HG02973 (cell line): ENCODE results near the gene TECPR1.

Experiments used
- ATAC-seq: cut with Tn5 transposase; IDR thresholded peaks from one replicate; pipeline ENCODE4 v1.9.1; 2021; ENCODE audit warnings: moderate library complexity; ENCODE audit not compliant: unreplicated experiment

The TECPR1 gene

DNA sequence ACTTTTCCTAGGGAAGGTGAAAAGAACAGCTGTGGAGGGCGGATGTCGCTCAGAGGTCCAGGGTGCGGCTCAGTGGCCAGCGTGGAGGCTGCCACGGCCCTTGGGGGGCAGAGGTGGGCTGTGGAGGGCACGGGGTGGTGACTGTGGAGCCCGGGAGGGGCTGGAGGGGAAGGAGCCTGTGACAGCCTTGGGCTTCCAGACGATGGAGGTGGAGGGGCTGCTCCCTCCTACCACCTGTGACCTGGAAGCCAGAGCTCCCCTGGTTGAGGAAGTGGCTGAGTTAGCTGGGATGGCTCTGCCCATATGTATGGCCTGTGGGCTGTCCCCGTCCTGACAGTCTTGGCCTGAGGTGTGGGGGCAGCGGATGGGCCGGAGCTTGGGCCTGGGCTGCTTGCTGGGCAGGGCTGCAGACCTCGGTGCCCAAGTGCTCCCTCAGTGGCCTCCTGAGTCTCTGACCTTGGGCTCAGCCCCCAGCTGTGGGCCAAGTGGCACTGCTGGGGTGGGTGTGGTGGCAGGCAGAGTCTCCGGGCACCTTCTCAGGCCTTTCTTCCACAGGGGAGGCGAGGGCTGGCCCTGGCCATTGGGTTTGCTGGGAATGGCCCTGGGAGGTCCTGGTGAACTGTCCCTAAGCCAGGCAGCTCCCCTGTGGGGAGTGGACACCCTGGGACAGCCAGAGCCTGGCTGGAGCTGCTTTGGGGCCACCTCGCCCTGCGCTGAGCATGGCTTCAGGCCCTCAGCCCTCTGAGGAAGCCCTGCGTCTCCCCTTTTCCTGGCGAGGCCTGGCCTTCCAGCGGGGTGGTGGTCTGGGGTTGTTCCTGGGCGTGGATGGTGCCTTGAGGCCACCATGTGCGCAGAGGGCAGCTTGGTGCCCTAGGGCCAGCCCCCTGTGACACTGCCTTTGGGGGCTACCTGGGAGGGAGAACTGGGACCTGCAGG, 33.4 kb upstream of the TECPR1 start:
- no peak for ATAC-seq

DNA sequence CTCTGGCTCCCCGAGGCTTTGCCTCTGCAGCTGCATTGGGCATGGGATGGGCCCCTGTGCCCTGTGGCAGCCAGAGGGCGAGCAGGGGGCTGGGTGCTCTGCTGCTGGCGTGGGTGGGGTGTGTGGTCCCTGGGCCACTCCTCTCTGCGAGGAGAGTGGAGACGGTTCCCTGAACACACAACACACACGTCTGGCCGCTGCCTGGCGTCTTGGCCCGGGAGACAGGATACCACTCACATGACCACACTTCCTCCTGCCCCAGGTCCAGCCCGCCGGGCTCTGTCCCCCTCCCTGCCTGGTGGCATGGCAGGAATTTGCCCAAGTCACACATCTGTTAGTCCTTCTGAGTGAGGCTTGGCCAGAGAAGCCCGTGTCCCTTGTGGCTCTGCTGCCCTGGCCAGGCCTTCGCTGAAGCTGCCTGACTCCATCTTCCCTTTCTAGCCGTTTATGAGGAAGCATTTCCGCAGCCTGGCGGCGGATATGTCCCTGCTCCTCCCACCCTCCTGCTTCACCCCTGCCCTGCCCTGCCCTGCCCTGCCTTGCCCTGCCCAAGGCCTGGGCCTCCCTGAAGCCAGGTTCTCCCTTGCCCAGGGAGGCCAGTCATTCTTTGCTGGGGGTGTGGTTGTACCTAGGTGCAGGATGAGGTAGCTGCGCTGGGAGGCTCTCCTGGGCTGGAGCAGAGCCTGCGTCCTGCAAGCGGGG, 32.5 kb upstream of the TECPR1 start:
- no peak for ATAC-seq

DNA sequence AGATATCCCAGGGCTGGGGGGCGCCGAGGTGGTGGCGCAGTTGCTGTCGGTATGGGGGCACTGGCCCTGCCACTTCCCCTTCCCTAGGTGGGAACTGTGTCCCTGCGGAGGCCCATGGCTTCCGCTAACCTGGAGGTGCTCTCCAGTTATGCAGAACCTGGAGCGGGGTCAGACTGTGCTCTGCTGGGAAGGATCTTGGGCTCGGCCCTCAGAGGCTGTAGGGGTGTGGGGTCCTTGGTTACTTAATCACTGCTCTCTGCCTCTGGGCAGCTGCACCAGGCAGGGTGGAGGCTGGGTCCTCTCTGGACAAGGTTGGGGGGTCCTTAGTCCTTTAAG, 31.8 kb upstream of the TECPR1 start:
- no peak for ATAC-seq

DNA sequence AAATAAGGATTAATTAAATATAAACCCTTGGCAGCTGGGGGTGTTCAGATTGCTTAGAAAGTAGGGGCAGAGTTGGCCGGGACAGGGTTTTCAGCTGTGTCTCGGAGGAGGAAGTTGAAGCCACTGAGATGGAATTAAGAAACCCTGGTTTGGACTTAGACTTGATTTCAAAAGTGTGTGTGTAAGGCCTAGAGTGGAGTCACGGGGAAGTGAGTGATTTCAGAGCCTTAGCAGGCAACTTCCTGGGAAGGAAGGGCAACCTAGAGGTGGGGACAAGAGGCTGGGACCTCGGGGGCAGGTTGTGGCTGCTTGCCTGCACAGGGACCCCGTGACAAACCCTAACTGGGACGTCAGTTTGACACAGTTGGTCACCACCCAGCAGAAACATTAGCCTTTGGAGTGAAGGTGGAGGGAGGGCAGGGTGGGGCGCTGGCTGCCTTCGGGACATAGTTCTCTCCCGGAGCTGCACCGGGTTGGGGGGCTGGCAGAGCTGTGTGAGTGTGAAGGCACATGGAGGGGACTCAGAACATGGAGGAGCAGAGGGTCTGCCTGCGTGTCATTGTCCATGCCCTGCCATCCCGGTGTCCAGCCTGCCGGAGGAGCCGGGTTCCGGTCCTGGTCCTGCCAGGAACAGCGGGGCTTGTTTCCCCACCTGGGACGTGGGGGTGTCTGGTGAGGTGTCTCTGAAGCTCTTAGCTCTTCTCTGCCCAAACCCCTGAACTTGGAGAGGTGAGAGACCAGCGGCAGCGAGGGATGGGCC, 31.3 kb upstream of the TECPR1 start:
- ATAC-seq: no peak

DNA sequence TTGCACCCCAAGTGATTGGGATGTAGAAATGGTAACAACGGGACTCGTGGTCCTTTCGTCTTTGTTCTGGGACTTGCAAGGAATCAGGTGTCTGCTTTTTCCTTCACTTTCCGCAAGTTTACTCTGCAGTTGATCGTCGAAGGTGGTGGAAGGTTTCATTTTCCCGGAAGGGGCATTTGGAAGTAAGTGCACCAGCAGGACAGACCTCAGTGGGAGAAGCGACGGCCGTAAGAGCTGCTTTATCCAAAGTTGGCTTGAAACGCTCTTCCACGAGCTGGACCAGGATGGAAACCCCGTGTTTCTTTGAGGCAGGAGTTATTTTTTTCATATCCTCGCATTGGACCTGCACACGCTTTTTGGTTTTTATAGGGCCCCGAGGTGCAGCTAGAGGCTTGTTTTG, 30.7 kb upstream of the TECPR1 start:
- no peak for ATAC-seq

DNA sequence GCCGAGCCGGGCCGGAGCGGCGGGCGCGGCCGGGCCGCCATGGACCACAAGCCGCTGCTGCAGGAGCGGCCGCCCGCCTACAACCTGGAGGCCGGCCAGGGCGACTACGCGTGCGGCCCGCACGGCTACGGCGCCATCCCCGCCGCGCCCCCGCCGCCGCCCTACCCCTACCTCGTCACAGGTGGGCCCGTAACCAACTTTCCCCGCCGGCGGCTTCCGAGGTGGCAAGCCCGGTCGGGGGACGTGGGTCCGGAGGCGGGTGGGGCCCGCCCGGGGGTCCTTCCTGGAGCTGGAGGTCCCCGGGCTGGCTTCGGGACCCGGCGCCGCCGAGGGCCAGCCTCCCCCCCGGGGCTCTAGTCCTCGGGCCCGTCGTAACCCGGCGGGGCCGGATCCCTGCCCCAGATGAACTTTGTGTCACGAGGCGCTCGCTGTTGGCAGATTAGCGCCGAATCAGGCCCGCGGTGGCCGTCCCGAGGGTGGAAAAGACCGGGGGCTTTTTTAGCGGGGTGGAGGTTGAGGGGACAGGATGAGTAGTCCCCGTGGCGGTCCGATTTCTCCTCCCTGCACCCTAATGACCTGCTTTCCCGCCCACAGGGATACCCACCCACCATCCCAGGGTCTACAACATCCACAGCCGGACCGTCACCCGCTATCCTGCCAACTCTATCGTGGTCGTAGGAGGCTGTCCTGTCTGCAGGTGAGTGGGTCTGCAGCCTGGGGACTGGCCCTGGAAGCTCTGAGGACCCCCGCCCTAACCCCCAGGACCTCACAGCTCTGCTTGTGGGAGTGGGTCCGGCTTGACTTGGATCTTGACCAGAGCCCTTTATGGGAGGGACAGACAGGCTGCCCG, 29.9 kb upstream of the TECPR1 start:
- peak; percentile 30 for ATAC-seq

DNA sequence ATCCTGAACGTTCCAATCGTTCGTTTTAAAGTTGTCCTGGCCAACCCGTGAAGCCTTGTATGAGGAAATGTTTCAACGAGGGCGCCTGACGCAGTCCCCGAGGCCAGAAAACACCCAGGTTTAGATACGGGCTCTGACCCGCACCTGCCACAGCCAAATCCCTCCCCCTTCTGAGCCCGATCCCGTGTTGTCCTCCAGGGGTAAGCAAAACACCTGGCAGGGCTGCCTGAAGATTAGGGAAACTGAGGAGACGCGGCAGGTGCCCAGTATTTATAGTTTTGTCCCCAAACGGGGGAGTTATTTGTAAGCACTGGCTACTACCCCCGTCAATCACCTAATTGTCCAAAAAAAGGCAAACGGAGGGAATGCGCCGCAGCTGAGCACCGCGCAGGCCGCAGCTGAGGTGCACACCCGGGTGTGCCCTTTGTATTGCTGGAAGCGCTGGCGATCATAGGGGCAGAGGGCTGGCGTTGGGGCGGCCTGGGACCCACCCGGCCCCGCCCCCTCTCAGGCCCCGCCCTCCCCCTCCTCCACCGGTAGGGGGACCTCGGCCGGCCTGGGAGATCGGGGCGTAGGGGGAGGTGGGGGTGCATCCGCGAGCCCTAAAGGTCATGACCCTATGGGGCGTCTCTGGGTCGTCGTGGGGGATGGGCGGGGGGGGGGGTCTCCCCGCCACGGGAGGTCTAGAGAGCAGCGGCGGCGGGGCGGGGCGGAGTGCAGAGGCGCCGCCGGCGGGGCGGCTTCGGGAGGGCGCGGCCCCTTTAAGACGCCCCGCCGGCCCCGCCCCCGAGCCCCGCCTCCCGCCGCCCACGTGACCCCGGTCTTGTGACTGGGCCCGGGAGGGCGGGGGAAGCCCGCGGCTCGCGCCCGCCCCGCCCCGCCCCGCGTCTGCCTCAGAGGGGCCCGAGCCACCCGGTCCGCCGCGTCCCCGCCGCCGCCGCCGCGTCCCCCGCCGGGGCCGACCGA, 29.0 kb upstream of the TECPR1 start, which contains the start of gene BRI3:
TSS of gene BRI3 (plus strand) at position 896 of the 966 bp plus-strand sequence. CDS start 110 bp downstream, outside the sequence.
- ATAC-seq: peak; percentile 67

DNA sequence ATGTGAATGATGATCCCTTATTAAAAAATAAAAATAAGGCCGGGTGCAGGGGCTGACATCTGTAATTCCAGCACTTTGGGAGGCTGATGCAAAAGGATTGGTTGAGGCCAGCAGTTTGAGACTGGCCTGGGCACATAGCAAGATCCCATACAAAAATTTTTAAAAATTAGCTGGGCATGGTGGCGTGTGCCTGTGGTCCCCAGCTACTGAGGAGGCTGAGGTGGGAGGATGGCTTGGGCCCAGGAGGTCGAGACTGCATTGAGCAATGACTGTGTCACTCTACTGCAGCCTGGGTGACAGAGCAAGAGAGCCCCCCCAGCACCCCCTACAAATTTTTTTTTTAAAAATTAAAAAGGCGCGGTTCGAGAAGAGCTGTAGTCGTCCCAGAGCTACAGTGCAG, 28.3 kb upstream of the TECPR1 start:
- ATAC-seq: no peak

DNA sequence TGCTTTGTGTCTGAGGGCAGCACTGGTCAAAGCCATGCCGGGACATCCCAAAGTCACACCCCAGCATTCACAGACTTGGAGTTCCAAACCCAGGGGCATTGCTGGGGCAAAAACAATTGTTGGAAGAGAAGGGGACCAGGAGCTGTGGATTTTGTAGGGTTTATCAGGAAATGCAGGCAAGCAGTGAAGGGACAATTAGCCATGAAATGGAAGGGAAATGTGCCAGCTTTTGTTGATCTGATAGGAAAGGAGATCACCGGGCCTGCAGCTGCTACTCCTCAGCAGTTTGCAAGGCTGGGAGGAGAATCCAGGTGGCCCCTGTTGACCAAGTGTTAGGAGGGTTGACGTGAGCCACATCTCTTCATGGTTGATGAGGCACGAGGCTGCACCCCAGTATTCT, 26.9 kb upstream of the TECPR1 start:
- no peak for ATAC-seq

DNA sequence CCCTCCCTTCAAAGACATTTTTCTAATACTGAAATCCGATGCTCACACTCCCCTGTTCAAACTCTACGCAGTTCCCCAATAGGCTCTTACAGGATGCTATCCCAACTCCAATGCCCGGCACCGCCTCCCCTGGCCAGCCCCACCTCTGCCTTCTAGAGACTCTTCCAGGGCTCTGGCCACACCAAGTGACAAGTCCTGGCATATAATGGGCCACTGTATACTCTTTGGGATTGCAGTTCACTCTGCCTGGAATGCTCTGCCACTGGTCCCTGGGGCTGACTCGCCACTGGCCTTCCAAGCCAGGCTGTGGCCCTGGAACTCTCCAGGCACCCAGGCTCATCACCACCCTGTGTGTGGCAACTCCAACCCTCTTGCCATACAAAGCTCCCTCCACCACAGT, 26.4 kb upstream of the TECPR1 start:
- no peak for ATAC-seq

DNA sequence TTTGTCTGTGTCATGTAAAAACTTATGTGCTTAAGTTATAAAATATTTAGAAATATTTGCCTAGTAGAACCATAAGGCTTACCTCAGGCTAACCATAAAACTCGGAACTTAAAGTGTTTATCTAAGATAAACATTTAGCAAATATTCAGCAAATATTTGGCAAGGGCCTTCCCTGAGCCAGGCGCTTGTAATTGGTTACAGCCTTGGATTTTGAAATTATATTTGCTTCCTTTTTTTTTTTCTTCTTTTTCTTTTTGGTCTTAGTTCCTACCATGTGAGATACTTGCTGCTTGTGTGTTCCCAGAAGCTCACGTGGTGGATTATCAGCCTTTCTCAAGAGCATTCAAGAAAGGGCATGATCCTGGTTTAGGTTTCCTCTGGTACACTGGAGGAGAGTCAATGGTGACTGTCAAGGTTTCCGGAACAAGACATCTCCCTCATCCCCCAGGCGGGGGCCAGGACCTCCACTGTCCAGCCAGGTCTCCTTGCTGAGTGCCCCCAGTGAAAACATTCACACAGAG, 24.3 kb upstream of the TECPR1 start:
- ATAC-seq: no peak

DNA sequence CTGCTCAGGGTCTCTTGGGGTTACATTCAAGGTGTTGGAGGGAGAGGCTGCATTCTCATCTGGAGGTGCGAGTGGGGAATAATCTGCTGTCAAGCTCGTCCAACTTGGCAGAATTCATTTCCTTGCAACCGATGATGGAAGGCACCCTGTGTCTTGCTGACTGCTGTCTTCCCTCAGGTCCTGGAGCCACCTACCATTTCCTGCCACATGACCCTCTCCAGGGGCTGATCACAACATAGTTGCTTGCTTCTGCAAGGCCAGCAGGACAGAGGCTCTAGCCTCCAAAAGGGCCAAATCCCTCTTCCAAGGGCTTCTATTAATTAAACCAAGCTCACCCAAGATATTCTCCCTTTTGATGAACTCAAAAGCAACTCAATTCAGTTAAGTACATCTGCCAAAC, 15.3 kb upstream of the TECPR1 start:
- ATAC-seq: no peak

DNA sequence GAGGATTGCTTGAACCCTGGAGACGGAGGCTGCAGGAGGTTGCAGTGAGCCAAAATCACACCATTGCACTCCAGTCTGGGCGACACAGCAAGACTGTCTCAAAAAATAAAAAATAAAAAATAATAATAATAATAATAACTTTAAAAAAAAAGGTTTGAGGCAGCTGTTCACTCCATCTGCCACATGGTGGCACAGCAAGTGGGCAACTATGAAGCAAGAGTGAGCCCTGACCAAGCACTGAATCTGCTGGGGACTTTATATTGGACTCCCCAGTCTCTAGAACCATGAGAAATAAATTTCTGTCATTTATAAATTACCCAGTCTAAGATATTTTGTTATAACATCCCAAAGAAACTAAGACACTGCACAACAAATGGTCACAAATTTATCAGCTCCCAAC, 14.8 kb upstream of the TECPR1 start:
- ATAC-seq: no peak

DNA sequence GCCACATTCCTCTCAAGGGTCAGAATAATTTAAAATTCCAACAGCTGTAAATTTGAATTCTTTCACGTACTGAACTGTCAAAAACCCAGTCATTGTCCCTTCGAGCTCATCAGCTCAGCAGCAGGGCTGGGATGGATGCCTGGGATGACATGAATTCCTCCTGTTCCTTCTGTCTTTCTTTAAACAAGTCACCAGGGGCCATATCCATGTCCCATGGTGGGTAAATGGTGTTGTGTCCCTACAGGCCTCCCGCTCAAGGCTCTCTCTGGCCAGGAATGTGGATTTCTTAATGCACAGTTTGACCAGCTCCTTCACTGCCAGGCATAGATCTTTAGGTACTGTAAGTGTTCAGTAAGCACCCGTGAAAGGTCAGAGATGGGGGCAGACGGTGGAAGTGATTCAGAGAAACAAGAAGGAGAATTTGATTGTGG, 13.8 kb upstream of the TECPR1 start:
- ATAC-seq: no peak

DNA sequence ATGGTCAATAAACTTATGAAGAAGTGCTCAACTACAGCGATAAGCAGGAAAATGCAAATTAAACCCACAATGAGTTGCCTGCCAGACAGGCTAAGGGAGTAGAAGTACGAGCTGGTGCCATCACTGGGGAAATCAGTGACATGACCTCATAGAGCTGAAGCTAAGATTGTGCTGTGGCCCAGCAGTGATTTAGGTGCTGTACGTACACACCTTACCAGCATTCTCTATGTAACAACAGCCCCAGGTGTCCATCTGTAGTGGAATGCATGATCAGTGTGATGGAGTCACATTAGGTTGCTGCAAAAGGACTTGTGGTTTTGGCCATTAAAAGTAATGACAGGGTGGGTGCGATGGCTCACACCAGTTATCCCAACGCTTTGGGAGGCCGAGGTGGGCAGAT, 5.7 kb upstream of the TECPR1 start:
- no peak for ATAC-seq

DNA sequence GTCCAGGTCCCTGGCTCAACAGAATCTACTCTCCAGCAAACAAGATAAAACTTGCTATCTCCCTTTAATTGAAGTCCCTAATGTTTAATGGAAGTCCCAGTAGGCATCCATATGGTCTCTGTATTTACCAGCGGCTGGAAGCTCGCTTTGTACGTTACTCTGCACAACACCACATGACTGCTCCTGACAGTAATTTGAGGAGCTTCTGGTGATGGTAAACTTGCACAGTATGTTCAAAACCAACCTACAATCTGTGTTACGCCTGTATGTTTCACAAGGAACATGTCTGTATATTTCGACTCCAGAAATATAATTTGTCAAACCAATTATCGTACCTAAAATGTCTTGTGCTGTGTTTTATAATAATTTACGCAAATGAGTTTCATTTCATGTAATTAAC, 4.4 kb upstream of the TECPR1 start:
- no peak for ATAC-seq

DNA sequence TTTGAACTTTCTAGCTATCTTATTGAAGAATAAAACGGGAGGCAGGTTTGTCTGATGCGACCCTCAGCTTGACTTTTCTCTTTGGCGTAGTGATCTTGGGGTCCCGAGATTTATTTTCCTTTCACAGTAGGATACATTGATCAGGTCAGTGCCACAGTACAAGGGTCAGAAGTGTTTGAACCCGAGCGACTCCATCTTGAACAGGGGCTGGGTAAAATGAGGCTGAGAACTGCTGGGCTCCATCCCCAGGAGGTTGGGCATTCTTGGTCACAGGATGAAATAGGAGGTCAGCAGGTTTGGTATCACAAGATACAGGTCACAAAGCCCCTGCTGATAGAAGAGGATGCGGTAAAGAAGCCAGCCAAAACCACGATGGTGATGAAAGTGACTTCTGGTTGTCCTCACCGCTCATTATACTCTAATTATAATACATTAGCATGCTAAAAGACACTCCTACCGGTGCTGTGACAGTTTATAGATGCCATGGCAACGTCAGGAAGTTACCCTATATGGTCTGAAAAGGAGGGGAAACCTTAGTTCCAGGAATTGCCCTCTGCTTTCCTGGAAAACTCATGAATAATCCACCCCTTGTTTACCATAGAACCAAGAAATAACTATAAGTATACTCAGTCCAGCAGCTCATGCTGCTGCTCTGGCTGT, 3.0 kb upstream of the TECPR1 start:
- ATAC-seq: no peak

DNA sequence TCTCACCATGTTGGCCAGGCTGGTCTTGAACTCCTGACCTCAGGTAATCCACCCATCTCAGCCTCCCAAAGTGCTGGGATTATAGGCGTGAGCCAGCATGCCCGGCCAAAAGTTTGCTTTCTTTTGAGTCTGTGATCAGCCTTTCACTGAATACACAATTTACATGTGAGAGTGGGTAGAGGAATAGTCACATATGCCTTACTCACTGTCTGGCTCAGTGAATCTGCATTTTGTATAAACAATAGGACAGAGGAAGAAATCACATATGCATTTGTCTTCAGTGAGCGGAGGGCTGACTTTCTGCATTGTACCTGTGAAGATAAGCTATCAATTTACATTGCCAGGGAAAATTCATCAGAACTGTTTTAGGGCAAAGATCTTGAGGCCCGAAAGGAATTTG, 2.5 kb upstream of the TECPR1 start:
- no peak for ATAC-seq
